Activated CD8-positive, alpha-beta memory T cell treated with anti-CD3 and anti-CD28 coated beads, Interleukin-2, amount 50 U/mL, for 1 hour (primary cell): Measurements from ENCODE around the gene TGOLN2.
"Not testable (repeated sequence)": the region's sequence is repeated elsewhere in the genome, so short reads cannot be mapped to it uniquely, and the experiment has no call there.

ENCODE experiments used
- DNase-seq: peaks from one replicate; pipeline ENCODE4 v3.0.0-alpha.2; 2020; ENCODE audit errors: extremely low read depth

TGOLN2 gene

DNA sequence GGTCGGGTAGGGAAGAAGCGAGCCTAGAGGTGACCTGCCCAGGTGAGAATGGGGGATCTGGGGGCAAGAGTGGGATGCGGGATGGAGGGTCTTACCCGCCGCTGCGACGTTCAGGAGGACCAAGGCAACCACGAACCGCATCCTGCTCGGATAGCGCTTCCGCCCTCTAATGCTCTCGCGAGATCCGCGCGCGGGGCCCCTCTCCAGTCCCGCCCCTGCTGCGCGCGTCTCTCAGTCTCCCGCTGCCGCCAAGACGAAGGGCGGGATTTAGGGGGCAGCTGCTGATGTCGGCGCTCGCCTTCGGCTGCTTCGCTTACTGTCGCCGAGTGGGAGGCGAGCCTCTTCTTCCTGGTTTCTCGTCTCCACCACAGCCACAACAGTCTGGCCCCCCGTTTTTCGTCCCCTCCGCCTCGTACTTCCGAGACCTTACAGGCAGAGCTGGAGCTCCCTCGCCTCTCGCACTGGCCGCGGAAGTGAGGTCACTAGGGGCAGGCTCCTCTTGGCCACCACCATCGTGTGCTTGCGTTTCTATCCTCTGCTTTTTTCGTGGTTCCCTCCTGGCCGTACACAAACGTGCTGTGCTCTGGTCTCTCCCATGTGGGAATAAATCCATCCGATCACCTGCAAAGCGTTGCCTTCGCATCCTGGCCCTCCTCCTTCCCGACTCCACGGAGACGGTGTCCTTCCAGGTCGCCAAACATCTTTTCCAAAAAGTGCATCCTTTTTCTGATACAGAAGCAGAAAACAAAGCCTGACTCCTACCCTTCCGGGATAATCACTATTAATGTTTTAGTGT is at the start of gene TGOLN2:
Gene TGOLN2, minus strand, starts transcription at position 168 of the 796 bp plus-strand sequence. Its CDS starts 27 bp downstream, at position 141.
- peak; percentile 84 for DNase-seq

DNA sequence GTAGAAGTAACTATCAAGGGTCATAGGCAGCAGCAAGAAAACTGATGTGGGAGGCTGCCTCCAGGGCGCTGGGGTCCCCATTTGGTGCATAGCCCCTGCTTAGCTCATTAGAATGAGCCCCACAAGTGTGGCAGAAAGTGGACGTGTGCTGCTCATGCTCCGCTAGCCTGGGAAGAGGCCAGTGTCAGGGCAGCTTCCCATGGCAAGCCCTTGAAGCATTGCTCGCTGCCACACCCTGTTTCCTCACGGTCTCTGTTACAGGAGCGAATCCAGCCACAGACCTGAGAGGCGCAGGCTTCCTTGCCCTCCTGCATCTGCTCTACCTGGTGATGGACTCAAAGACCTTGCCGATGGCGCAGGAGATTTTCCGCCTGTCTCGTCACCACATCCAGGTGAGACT is 49.3 kb upstream of the TGOLN2 start:
- no peak for DNase-seq

DNA sequence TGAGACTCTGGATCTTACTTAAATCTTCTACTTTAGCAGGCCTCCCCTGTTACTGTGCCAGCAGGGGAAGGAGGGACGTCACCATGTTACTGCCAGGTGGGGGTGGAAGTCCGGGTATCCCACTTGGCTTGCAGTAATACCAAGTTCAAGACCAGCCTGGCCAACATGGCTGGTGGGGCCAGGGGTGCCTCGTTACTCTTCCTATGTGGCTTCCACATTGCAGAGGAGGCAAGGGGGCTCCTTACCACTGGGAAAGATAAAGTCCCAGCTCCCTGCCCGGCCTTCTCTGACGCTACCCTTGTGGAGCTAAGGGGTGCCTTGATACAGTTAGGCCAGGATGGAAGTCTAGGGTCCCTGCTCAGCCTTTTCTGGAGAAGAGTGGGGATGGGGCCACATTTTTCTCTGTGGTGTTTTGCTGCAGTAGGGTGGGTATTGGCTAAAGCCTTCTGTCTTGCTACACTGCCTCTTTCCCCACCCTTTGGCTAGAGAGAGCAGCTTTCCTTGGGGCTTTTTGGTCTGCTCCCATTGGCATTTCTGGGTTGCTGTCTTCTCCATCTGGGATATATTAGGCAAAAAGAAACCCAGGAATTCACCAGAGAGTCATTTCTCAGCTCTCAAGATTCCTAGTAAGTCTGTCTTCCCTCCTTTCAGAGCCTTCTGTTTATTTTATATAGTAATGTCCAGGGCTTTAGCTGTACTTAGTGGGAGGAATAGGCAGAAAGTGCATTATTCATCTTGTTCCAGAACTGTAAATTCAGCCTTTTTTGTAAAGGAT is 48.7 kb upstream of the TGOLN2 start:
- no peak for DNase-seq

DNA sequence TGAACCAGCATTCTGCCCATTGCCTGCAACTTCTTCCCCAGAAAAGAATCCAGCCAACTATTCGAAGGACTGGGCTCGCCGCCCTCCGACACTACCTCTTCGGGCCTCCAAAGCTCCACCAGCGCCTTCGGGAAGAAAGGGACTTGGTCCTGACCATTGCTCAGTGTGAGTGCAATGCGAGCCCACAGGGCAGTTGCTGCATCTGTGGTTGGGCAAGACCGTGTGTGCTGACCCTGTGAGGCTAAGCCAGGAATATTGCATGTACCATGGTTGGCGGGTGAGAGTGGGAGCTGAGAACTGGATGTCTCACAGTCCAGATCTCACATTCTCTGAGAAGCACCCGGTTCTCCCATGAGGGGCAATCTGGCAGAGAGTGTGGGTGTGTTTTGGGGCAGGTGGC is 43.3 kb upstream of the TGOLN2 start:
- no peak for DNase-seq

- no peak for DNase-seq
Measured at GRCh38 chr2:85369500-85369899, 41.7 kb upstream of the TGOLN2 start.

GRCh38 chr2:85368921-85369320 is 41.1 kb upstream of the TGOLN2 start:
- DNase-seq, result no peak

GRCh38 chr2:85367180-85367579 is 39.4 kb upstream of the TGOLN2 start:
- no peak for DNase-seq

DNA sequence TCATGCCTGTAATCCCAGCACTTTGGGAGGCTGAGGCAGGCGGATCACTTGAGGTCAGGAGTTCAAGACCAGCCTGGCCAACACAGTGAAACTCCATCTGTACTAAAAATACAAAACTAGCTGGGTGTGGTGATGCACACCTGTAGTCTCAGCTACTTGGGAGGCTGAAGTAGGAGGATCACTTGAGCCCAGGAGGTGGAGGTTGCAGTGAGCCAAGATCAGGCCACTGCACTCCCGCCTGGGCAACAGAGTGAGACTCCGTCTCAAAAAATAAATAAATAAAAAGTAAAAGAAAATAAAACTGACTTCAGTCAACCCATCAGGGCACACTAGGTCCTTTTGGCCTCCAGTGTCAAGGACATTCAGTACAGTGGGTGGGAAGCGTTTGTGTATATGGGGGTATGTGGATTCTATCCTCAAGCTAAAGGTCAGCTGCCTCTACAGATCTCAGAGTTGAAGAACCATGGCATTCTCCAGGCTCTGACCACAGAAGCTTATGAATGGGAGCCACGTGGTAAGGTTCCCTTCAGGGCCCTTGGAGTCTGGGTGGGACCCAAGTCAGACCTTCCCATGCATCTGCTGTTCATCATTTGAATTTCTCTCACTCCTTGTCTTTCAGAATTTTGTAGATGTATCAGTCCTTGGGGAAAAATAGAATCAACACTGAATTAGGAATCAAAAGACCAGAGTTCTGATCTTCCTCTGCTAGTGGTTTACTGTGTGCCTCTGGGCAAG is 35.0 kb upstream of the TGOLN2 start:
- not testable (repeated sequence) for DNase-seq

- no peak for DNase-seq
Measured at GRCh38 chr2:85357736-85358135, 29.9 kb upstream of the TGOLN2 start.

DNA sequence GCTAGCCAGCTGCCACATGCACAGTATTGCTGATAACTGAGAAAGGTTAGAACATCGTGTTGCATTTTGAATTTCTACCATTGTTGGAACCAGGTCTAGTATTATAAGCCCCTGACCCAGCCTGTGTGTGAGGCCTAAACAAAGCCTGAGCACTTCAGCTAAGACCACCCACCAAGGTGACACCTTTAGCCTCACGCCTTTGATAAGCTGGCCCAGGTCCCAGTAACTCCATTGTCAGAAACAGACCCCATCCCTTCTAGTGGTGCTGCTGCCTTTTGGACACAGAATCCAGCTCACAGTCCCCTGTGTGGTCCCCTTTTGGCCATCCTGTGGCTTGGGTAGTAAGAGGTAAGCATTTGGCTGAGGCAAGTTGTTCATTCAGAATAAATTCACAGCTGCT is 28.4 kb upstream of the TGOLN2 start:
- no peak for DNase-seq

DNA sequence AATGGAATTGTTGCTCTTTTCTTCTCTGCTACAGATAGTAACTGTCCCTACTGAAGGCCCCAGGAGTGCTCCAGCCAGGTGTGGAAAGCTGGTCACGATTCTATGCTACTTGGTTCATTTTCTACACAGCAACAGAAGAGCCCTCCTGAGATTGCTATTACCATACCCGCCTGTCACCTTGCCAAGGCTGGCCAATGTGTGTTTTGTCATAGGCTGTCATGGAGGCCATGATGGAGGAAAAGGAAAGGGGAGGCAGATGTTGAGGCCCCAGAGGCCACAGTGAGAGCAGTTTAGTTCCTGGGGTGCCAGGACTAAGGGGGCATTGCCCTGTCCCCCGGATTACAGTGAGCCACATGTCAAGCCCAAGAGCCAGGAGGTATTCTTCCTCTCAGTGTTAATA is 27.7 kb upstream of the TGOLN2 start:
- DNase-seq, result no peak

- DNase-seq, result no peak
Measured at GRCh38 chr2:85355073-85355410, 27.3 kb upstream of the TGOLN2 start.

DNA sequence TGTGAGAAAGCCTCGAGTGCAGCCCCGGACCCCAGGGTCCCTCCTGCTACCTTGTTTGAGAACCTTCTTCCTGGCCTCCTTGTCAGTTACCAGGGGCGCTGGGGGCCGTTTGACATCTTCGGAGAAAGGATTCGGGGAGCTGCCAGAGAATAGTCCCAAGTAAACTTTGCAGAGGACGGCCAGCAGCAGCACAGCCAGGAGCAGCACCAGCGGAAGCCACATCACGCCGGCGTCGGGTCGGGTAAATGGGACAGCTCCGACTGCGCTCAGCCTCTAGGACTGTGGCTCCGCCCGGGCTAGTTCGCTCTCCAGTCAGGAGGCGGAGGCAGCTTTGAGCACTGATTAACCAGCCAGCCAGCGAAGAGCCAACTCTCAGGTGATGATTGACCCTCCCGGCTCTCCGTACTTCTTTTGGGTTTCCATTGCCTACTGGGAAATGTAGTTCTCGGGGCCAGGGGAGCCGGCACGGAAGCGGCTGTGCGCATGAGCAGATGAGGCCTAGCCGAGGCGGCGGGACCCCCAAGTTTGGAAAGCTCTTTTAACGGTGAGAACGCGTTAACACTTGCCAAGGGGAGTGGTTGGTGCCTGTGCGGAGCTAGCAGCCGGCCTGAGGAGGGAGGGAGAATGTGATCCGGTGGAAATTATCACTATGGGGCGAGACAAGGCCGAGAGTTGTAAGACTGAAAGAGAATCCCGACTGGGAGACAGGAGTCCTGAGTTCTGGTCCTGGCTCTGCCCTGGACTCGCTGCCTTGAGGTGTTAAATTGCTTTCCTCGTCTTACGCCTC is 26.7 kb upstream of the TGOLN2 start, which contains the start of the genes ELMOD3 and RETSAT:
Gene ELMOD3, plus strand, starts transcription at position 484 of the 787 bp plus-strand sequence. CDS start 2,430 bp downstream, outside the sequence.
Gene RETSAT, minus strand, starts transcription at position 243 of the 787 bp plus-strand sequence. Its CDS starts 21 bp downstream, at position 222.
- DNase-seq, result peak; percentile 99

DNA sequence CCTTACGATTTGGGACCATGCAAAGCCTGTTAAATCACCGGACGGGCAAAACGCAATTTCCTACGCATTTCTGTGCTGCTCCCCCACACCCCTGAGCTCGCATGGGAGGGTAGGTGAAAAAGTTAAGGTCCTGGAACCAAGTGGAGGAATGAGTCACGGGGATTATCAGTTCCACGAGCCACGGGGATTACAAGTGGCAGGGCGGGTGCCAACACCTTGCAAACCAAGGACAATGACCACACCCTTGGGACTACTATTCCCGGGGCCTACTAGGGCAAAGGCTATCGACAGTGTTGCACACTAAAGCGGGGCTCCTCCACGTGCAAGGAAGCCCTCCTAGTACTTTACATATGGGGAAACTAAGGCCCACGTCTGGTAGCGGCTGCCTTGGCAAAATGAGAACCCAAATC is 26.1 kb upstream of the TGOLN2 start:
- DNase-seq, result no peak

DNA sequence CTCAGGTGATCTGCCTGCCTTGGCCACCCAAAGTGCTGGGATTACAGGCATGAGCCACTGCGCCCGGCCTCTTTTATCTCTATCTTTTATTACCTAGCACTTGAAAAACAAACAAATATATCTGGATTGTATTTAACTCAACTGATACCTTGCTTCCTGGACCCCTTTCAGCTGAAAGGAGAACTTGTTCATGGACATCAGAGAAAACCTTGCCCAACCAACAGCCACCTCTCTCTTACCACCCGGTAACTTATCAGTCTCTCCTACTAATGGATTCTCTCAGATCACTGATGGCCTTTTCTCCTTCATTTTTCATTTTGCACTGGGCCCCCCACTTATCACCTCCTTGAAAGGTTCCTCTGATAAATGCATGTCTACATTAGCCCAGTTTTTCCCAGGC is 19.8 kb upstream of the TGOLN2 start:
- DNase-seq, result no peak

DNA sequence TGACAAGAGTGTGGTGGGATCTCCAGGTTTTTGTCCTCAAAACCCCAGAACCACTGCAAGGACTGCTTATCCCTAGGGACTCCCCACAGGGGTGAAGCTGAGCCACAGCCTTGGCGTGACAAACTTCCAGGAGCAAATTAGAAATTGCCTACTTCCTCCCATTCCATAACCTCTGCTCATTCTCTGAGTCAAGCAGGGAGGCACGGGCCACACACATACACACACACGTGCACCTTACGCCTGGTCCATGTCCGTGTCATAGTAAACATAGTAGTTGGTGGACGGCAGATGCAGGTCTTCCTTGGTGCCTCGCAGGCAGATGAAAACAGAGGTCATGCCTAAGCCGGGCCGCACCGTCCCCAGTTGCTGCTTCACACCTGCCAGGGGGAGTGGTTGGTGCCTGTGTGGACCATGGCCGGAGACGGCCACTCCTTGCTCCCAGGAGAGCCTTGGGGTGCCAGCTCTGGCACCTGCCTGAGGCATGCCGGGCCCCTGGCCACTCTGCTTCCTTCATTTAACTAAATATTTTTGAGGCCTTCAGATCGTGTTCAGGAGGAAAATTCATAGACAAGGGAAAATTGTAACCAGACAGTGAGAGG is 16.7 kb upstream of the TGOLN2 start:
- no peak for DNase-seq

GRCh38 chr2:85343207-85343895 is 15.6 kb upstream of the TGOLN2 start:
- not testable (repeated sequence) for DNase-seq

- DNase-seq, result no peak
Measured at GRCh38 chr2:85342156-85342555, 14.4 kb upstream of the TGOLN2 start.

- DNase-seq, result no peak
Measured at GRCh38 chr2:85341269-85342029, 13.7 kb upstream of the TGOLN2 start.
